ENCODE measurements around the gene TAP2. TPM values are rescaled to one million over a fixed set of nuclear protein-coding genes. Genes with fewer than 3 reads are reported as not detected.

The TAP2 gene
- total and polyA plus RNA-seq, 2 donors (not counting 1 experiment from before 2014, with no cell fraction given), result 66.1 to 126 TPM

DNA sequence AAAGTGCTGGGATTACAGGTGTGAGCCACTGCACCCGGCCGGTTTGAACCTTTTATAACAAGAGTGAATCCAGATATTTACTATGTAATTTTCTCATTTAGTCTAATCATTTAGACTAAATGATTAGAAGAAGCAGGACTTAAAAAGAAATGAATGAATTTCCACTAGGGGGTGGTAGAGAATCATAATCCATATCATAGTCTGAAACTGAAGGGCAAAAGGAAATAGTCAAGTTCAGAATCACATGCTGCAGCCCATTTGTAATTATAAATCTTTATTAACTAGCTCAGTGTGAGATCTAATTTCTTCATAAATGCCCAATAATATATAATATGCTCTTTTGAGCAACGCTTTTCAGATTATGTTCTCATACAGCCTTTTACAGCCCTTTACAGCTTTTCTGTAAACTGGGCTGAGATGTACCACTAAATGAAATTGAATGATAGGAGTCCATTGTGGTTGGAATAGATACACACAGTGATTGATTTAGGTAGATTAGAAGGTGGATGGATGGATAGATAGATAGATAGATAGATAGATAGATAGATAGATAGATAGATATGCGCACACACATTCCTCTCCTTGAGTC lies 47.3 kb upstream of the TAP2 start:
- Mint-ChIP-seq H3K9me3 (ENCODE audit: insufficient read depth) (no peaks in the 10 kb centered on the region), H3K27me3 (no peaks in the 10 kb centered on the region), H3K4me3 (no peak overlapping the region), H3K4me1 (peaks cover 23% of the 10 kb centered on the region), H3K27ac (no peak overlapping the region)
- Histone ChIP-seq H3K4me2 (replicated peaks; ENCODE audit: low read depth, low read length, poor library complexity, severe bottlenecking) (peak overlapping the region; percentile 24), H3K9ac (ENCODE audit: low read length) (no peak overlapping the region), H3K4me3 (ENCODE audit: control extremely low read depth in 1 of 5, extremely low read depth in 1 of 5, insufficient read depth in 1 of 5, low read depth in 2 of 5, low read length in 4 of 5) (no peak overlapping the region), H3K9me3 (ENCODE audit: control extremely low read depth in 1 of 3, control insufficient read depth in 2 of 3, insufficient read depth in 1 of 3, low read length in 2 of 3) (no peaks in the 10 kb centered on the region), H3K27me3 (replicated peaks in 1 of 4; ENCODE audit: control extremely low read depth in 1 of 4, control insufficient read depth in 3 of 4, insufficient read depth in 4 of 4, low read length in 3 of 4) (no peaks in the 10 kb centered on the region), H2AFZ (ENCODE audit: insufficient read depth, low read depth, low read length, poor library complexity, severe bottlenecking) (no peak overlapping the region), H3K27ac (ENCODE audit: low read length in 2 of 2) (no peak overlapping the region), H3K4me1 (ENCODE audit: control insufficient read depth in 2 of 2, insufficient read depth in 2 of 2, low read length in 2 of 2) (peaks cover 14 to 15% of the 10 kb centered on the region in 2 donors), H4K20me1 (ENCODE audit: control insufficient read depth, insufficient read depth, low read length, poor library complexity, severe bottlenecking) (no peaks in the 10 kb centered on the region), H3K79me2 (ENCODE audit: control insufficient read depth, insufficient read depth, low read length) (peaks cover 7% of the 10 kb centered on the region), H3K36me3 (replicated peaks in 1 of 2; ENCODE audit: control extremely low read depth in 1 of 2, control insufficient read depth in 1 of 2, extremely low read depth in 1 of 2, insufficient read depth in 2 of 2, low read length in 1 of 2) (no peaks in the 10 kb centered on the region)
- no CpG with 5 or more reads among the region's 4 CpGs for WGBS (ENCODE audit: insufficient coverage)
- CTCF ChIA-PET, result interaction anchor here (0.6 to 14.6 kb wide), 33 partner anchors 9 to 472 kb away, joined by 3 to 305 read pairs (median 6); partner anchors contain the start of genes BRD2, HLA-DMA and HLA-DMB
- ATAC-seq (ENCODE audit: low read depth) (peak; percentile 65), DNase-seq (peak; percentile 87)
- TF ChIP-seq EZH2 (IDR thresholded peaks at IDR 0.05; ENCODE audit: borderline replicate concordance, insufficient read depth, low read depth, low read length, poor library complexity, severe bottlenecking), result no peak
- TF ChIP-seq, protein P1, sequence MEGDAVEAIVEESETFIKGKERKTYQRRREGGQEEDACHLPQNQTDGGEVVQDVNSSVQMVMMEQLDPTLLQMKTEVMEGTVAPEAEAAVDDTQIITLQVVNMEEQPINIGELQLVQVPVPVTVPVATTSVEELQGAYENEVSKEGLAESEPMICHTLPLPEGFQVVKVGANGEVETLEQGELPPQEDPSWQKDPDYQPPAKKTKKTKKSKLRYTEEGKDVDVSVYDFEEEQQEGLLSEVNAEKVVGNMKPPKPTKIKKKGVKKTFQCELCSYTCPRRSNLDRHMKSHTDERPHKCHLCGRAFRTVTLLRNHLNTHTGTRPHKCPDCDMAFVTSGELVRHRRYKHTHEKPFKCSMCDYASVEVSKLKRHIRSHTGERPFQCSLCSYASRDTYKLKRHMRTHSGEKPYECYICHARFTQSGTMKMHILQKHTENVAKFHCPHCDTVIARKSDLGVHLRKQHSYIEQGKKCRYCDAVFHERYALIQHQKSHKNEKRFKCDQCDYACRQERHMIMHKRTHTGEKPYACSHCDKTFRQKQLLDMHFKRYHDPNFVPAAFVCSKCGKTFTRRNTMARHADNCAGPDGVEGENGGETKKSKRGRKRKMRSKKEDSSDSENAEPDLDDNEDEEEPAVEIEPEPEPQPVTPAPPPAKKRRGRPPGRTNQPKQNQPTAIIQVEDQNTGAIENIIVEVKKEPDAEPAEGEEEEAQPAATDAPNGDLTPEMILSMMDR (IDR thresholded peaks at IDR 0.05), result peak; percentile 78
- POLR2A ChIA-PET, result interaction anchor here (0.7 to 2.8 kb wide), 4 partner anchors 54 to 86 kb away, joined by 5 to 14 read pairs (median 6); partner anchors contain the start of genes BRD2 and HLA-DMA
- intact Hi-C loops (cut with micrococcal nuclease), result loop anchor here (1.0 to 2.0 kb wide), 5 partner anchors 9 to 99 kb away; partner anchors contain the start of gene HLA-DMA

DNA sequence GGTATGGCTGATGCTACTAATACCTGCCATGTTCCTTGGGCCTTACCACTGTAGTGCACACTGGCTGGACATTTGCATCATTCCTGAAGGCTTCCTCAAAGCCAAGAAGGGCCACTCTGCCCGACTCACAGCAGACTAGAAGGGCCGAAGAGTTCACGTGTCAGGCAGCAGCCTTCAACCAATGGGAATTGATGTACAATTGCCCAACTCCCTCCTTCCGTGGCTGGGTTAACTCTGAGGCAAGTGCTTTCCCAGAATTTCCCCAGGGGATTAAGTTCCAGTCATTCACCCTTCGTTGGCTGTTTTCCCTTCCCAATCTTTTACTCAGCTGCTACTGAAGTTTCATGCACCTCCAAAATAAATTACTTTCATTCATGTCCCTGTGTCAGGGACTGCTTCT lies 45.2 kb upstream of the TAP2 start:
- TF ChIP-seq EZH2 (IDR thresholded peaks at IDR 0.05; ENCODE audit: borderline replicate concordance, insufficient read depth, low read depth, low read length, poor library complexity, severe bottlenecking), result no peak
- TF ChIP-seq, protein P1 (IDR thresholded peaks at IDR 0.05), result no peak
- no peak overlapping the region for H3K4me3 Mint-ChIP-seq
- H3K4me2 ChIP-seq (replicated peaks; ENCODE audit: low read depth, low read length, poor library complexity, severe bottlenecking), result no peak overlapping the region
- no peak for DNase-seq
- peaks cover 3% of the 10 kb centered on the region for H3K27me3 Mint-ChIP-seq
- intact Hi-C loops (cut with micrococcal nuclease), result loop anchor here (2.0 kb wide), 1 partner anchor 69 kb away; the partner anchor contains the start of gene HLA-DMA
- no peak overlapping the region for H3K27ac Mint-ChIP-seq
- no peaks in the 10 kb centered on the region for H4K20me1 ChIP-seq (ENCODE audit: control insufficient read depth, insufficient read depth, low read length, poor library complexity, severe bottlenecking)
- H3K9ac ChIP-seq (ENCODE audit: low read length), result no peak overlapping the region
- no peak for ATAC-seq (ENCODE audit: low read depth)
- no peaks in the 10 kb centered on the region for H3K36me3 ChIP-seq (replicated peaks in 1 of 2; ENCODE audit: control extremely low read depth in 1 of 2, control insufficient read depth in 1 of 2, extremely low read depth in 1 of 2, insufficient read depth in 2 of 2, low read length in 1 of 2)
- POLR2A ChIA-PET, result interaction anchor here (2.8 kb wide), 1 partner anchor 88 kb away, joined by 14 read pairs; no protein-coding TSS in a partner anchor
- H3K4me3 ChIP-seq (ENCODE audit: control extremely low read depth in 1 of 5, extremely low read depth in 1 of 5, insufficient read depth in 1 of 5, low read depth in 2 of 5, low read length in 4 of 5), result no peak overlapping the region
- peaks cover 0 to 5% (median 0%) of the 10 kb centered on the region in 3 donors for H3K9me3 ChIP-seq (ENCODE audit: control extremely low read depth in 1 of 3, control insufficient read depth in 2 of 3, insufficient read depth in 1 of 3, low read length in 2 of 3)
- CTCF ChIA-PET, result interaction anchor here (1.2 to 14.6 kb wide), 9 partner anchors 58 to 243 kb away, joined by 3 to 305 read pairs (median 8); partner anchors contain the start of genes HLA-DMA and HLA-DMB
- peaks cover 7% of the 10 kb centered on the region for H3K79me2 ChIP-seq (ENCODE audit: control insufficient read depth, insufficient read depth, low read length)
- peaks cover 0 to 6% (median 0%) of the 10 kb centered on the region in 4 experiments for H3K27me3 ChIP-seq (replicated peaks in 1 of 4; ENCODE audit: control extremely low read depth in 1 of 4, control insufficient read depth in 3 of 4, insufficient read depth in 4 of 4, low read length in 3 of 4)
- WGBS (ENCODE audit: insufficient coverage), result 68% methylated on average over 5 of the region's 5 CpGs
- H3K4me1 Mint-ChIP-seq, result peaks cover 31% of the 10 kb centered on the region
- H3K27ac ChIP-seq (ENCODE audit: low read length in 2 of 2), result no peak overlapping the region
- H2AFZ ChIP-seq (ENCODE audit: insufficient read depth, low read depth, low read length, poor library complexity, severe bottlenecking), result no peak overlapping the region
- peaks cover 14 to 21% of the 10 kb centered on the region in 2 donors for H3K4me1 ChIP-seq (ENCODE audit: control insufficient read depth in 2 of 2, insufficient read depth in 2 of 2, low read length in 2 of 2)
- H3K9me3 Mint-ChIP-seq (ENCODE audit: insufficient read depth), result no peaks in the 10 kb centered on the region
